Measurements from ENCODE around the gene PLPPR3. TPM values are rescaled to one million over a fixed set of nuclear protein-coding genes. Genes with fewer than 3 reads are reported as not detected.

The PLPPR3 gene, protein sequence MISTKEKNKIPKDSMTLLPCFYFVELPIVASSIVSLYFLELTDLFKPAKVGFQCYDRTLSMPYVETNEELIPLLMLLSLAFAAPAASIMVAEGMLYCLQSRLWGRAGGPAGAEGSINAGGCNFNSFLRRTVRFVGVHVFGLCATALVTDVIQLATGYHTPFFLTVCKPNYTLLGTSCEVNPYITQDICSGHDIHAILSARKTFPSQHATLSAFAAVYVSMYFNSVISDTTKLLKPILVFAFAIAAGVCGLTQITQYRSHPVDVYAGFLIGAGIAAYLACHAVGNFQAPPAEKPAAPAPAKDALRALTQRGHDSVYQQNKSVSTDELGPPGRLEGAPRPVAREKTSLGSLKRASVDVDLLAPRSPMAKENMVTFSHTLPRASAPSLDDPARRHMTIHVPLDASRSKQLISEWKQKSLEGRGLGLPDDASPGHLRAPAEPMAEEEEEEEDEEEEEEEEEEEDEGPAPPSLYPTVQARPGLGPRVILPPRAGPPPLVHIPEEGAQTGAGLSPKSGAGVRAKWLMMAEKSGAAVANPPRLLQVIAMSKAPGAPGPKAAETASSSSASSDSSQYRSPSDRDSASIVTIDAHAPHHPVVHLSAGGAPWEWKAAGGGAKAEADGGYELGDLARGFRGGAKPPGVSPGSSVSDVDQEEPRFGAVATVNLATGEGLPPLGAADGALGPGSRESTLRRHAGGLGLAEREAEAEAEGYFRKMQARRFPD
- total RNA-seq (2022; extraction: Qiagen RNA extraction): 3.1 to 5.0 TPM (median 4.7 TPM) in 5 replicates

GRCh38 chr19:821825-822503 lies at the start of gene PLPPR3:
Gene PLPPR3 (minus strand): TSS chr19:821955. CDS start chr19:821559, 396 bp downstream.

GRCh38 chr19:858868-859843 lies 37.4 kb upstream of the PLPPR3 start, which contains the start of gene CFD:
Gene CFD (plus strand): TSS chr19:859664. CDS start chr19:859690, 26 bp downstream.

GRCh38 chr19:852136-853013 lies 30.6 kb upstream of the PLPPR3 start, which contains the start of gene ELANE:
Gene ELANE (plus strand): TSS chr19:852303. CDS start chr19:852329, 26 bp downstream.

DNA sequence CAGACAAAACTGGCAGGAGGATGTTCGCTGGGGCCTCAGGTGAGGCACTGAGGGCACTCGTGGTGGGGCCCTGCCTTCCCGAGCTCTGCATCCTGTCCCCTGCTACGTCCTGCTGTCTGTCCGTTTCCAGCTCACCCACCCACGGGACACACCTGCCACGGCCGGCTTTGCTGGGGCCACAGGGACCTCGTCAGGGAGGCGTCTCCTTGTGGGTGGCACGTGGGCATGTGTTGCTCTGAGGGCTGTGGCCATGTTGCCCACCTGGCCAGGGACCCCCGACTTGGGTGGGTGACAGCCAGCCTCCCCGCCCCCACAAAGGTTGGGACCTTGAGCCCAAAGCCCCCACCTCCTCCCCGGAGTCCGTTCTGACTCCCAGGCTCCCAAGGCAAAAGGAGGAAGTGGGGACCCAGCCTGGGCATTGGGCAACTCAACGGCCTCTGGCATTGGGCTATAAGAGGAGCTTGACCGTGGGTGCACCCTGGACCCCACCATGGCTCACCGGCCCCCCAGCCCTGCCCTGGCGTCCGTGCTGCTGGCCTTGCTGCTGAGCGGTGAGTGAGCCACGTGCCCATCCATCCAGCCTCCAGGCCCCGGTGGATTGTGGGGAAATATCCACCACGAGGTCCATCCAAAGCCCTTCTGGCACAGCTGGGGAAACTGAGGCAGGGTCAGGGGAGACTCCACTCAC lies 18.9 kb upstream of the PLPPR3 start, which contains the start of gene PRTN3:
Gene PRTN3, plus strand, starts transcription at position 481 of the 688 bp plus-strand sequence. Its CDS starts 10 bp downstream, at position 491.

DNA sequence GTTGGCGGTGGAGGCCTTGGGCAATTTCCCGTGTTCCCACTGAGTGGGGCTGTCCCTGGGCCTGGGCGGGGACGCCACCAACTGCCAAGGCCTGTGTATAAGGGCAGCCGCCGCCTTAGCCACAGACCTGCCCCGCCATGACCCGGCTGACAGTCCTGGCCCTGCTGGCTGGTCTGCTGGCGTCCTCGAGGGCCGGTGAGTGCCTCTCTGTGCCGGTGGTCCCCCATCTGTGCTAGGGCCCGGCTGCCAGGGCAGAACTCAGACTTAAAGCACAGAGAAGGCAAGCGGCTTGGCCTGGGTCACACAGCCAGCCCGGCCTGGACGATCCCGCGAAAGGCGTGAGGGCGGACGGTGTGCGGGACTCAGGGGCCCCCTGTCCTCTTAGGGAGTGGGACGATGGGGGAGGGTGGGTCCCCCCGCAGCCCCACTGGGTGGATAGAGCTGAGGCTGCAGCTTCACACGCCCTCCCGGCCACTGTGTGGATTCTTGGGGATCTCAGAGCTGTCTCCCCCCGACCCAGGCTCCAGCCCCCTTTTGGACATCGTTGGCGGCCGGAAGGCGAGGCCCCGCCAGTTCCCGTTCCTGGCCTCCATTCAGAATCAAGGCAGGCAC lies 6.1 kb upstream of the PLPPR3 start, which contains the start of gene AZU1:
Gene AZU1, plus strand, starts transcription at position 128 of the 612 bp plus-strand sequence. Its CDS starts 10 bp downstream, at position 138.

GRCh38 chr19:796692-797527 lies 24.8 kb downstream of the PLPPR3 start, which contains the start of gene PTBP1:
Gene PTBP1 (plus strand): TSS chr19:797452. CDS start chr19:797498, 46 bp downstream.

Other genes starting within 250 kb of the PLPPR3 start
- 658 to 742 TPM (median 709 TPM) in 5 replicates for gene BSG, start 249.4 kb downstream of the PLPPR3 start, total RNA-seq (2022; extraction: Qiagen RNA extraction)
- 26.6 to 37.3 TPM (median 36.3 TPM) in 5 replicates for gene HCN2, start 232.1 kb downstream of the PLPPR3 start, total RNA-seq (2022; extraction: Qiagen RNA extraction)
- gene POLRMT, start 188.4 kb downstream of the PLPPR3 start, total RNA-seq (2022; extraction: Qiagen RNA extraction): 63.3 to 94.7 TPM (median 88.7 TPM) in 5 replicates
- 0.46 to 0.82 TPM (median 0.66 TPM) in 5 replicates for gene FGF22, start 182.1 kb downstream of the PLPPR3 start, total RNA-seq (2022; extraction: Qiagen RNA extraction)
- 54.8 to 75.9 TPM (median 73.1 TPM) in 5 replicates for gene RNF126, start 158.7 kb downstream of the PLPPR3 start, total RNA-seq (2022; extraction: Qiagen RNA extraction)
- gene FSTL3, start 145.6 kb downstream of the PLPPR3 start, total RNA-seq (2022; extraction: Qiagen RNA extraction): 217 to 278 TPM (median 258 TPM) in 5 replicates
- gene PRSS57, start 126.5 kb downstream of the PLPPR3 start, total RNA-seq (2022; extraction: Qiagen RNA extraction): 0.17 to 0.18 TPM in 2 of 5 replicates, not detected in the others
- 11.4 to 15.5 TPM (median 14.4 TPM) in 5 replicates for gene PALM, start 113.0 kb downstream of the PLPPR3 start, total RNA-seq (2022; extraction: Qiagen RNA extraction)
- 67.9 to 84.4 TPM (median 83.1 TPM) in 5 replicates for gene MISP, start 70.8 kb downstream of the PLPPR3 start, total RNA-seq (2022; extraction: Qiagen RNA extraction)
- gene PTBP1, start 24.5 kb downstream of the PLPPR3 start, total RNA-seq (2022; extraction: Qiagen RNA extraction): 194 to 234 TPM (median 198 TPM) in 5 replicates
- gene AZU1, start 5.9 kb upstream of the PLPPR3 start, total RNA-seq (2022; extraction: Qiagen RNA extraction): 0.11 to 0.24 TPM (median 0.20 TPM) in 5 replicates
- gene PRTN3, start 19.0 kb upstream of the PLPPR3 start, total RNA-seq (2022; extraction: Qiagen RNA extraction): 0.15 to 0.60 TPM (median 0.43 TPM) in 5 replicates
- gene ELANE, start 30.3 kb upstream of the PLPPR3 start, total RNA-seq (2022; extraction: Qiagen RNA extraction): 0.14 to 0.23 TPM (median 0.16 TPM) in 5 replicates
- gene CFD, start 37.7 kb upstream of the PLPPR3 start, total RNA-seq (2022; extraction: Qiagen RNA extraction): 10.6 to 25.0 TPM (median 22.7 TPM) in 5 replicates
- 14.3 to 26.1 TPM (median 24.5 TPM) in 5 replicates for gene MED16, start 71.2 kb upstream of the PLPPR3 start, total RNA-seq (2022; extraction: Qiagen RNA extraction)
- gene RNU6-9, start 71.5 kb upstream of the PLPPR3 start, total RNA-seq (2022; extraction: Qiagen RNA extraction): not detected in 5 replicates
- 28.8 to 39.9 TPM (median 38.1 TPM) in 5 replicates for gene R3HDM4, start 91.3 kb upstream of the PLPPR3 start, total RNA-seq (2022; extraction: Qiagen RNA extraction)
- gene KISS1R, start 95.4 kb upstream of the PLPPR3 start, total RNA-seq (2022; extraction: Qiagen RNA extraction): 0.25 to 0.48 TPM (median 0.41 TPM) in 5 replicates
- 3.8 to 6.8 TPM (median 5.1 TPM) in 5 replicates for gene ARID3A, start 104.1 kb upstream of the PLPPR3 start, total RNA-seq (2022; extraction: Qiagen RNA extraction)
- 48.2 to 72.0 TPM (median 68.3 TPM) in 5 replicates for gene WDR18, start 162.4 kb upstream of the PLPPR3 start, total RNA-seq (2022; extraction: Qiagen RNA extraction)
- gene GRIN3B, start 178.5 kb upstream of the PLPPR3 start, total RNA-seq (2022; extraction: Qiagen RNA extraction): 2.5 to 3.5 TPM (median 3.2 TPM) in 5 replicates
- 80.7 to 142 TPM (median 126 TPM) in 5 replicates for gene TMEM259, start 199.2 kb upstream of the PLPPR3 start, total RNA-seq (2022; extraction: Qiagen RNA extraction)
- gene RNU6-2, start 199.6 kb upstream of the PLPPR3 start, total RNA-seq (2022; extraction: Qiagen RNA extraction): not detected in 5 replicates
- 77.2 to 98.9 TPM (median 91.0 TPM) in 5 replicates for gene CNN2, start 204.7 kb upstream of the PLPPR3 start, total RNA-seq (2022; extraction: Qiagen RNA extraction)
- 13.3 to 21.7 TPM (median 16.4 TPM) in 5 replicates for gene ABCA7, start 218.2 kb upstream of the PLPPR3 start, total RNA-seq (2022; extraction: Qiagen RNA extraction)
- gene ARHGAP45, start 245.2 kb upstream of the PLPPR3 start, total RNA-seq (2022; extraction: Qiagen RNA extraction): 2.8 to 5.5 TPM (median 5.4 TPM) in 5 replicates